Smooth muscle cell (in vitro differentiated cells): Measurements from ENCODE around the gene ATP6V1C2. TPM values are rescaled to one million over a fixed set of nuclear protein-coding genes. Genes with fewer than 3 reads are reported as not detected.

Source experiments
- DNase-seq: peaks from one replicate; lab custom pipeline; 2025; ENCODE audit not compliant: unreplicated experiment; lab: John Stamatoyannopoulos, UW
- H2AFZ ChIP-seq: fragments of 200-600 bp; sonication (generic); 2 replicates; pipeline ENCODE4 v1.6.0; 2016; ENCODE audit warnings: antibody characterized with exemption, low read depth, mild to moderate bottlenecking
- H3F3A ChIP-seq: fragments of 200-600 bp; sonication (generic); 2 replicates; pipeline ENCODE4 v1.6.0; 2017; ENCODE audit warnings: antibody characterized with exemption, low read depth
- H3K27ac ChIP-seq: fragments of 200-600 bp; sonication (generic); 2 replicates; pipeline ENCODE4 v1.5.1; 2016; ENCODE audit warnings: low read depth, mild to moderate bottlenecking
- H3K27me3 ChIP-seq: fragments of 200-600 bp; sonication (generic); 2 replicates; pipeline ENCODE4 v1.6.1; 2016; ENCODE audit warnings: low read depth, mild to moderate bottlenecking
- H3K36me3 ChIP-seq: fragments of 200-600 bp; sonication (generic); 2 replicates; pipeline ENCODE4 v1.5.1; 2016; ENCODE audit warnings: low read depth
- H3K4me1 ChIP-seq: fragments of 200-600 bp; sonication (generic); 2 replicates; pipeline ENCODE4 v1.5.1; 2016; ENCODE audit warnings: low read depth
- H3K4me2 ChIP-seq: fragments of 200-600 bp; sonication (generic); 2 replicates; pipeline ENCODE4 v1.6.0; 2016; ENCODE audit warnings: mild to moderate bottlenecking
- H3K4me3 ChIP-seq: fragments of 200-600 bp; sonication (generic); 2 replicates; pipeline ENCODE4 v1.5.1; 2016; ENCODE audit warnings: mild to moderate bottlenecking
- H3K79me2 ChIP-seq: fragments of 200-600 bp; sonication (generic); 2 replicates; pipeline ENCODE4 v1.6.0; 2016; ENCODE audit warnings: low read depth, mild to moderate bottlenecking
- H3K9ac ChIP-seq: fragments of 200-600 bp; sonication (generic); 2 replicates; pipeline ENCODE4 v1.6.0; 2016; ENCODE audit warnings: low read depth
- H3K9me3 ChIP-seq: fragments of 200-600 bp; sonication (generic); replicated peaks from 2 replicates; pipeline ENCODE4 v1.5.1; 2016; ENCODE audit warnings: low read depth
- H4K20me1 ChIP-seq: fragments of 200-600 bp; sonication (generic); 2 replicates; pipeline ENCODE4 v1.6.0; 2016; ENCODE audit warnings: low read depth
- WGBS: methylation state at CpG from one replicate; pipeline ENCODE4 v1.1.7; 2016; ENCODE audit warnings: low lambda C conversion rate; 5-methylcytosine and 5-hydroxymethylcytosine counted together
- polyA plus RNA-seq: library from polyadenylated mRNA; unstranded; fragments of >200 nt; fragmentation: Nextera tagmentation; extraction: Ambion mirVana; gene quantifications from 2 replicates; pipeline ENCODE4 v1.2.1, GENCODE V29; 2016
- total RNA-seq: library from RNA; depleted of rRNA; stranded (reverse); fragments of >200 nt; gene quantifications from 2 replicates; pipeline ENCODE4 v1.2.3, GENCODE V29; 2014
- TF ChIP-seq, protein P1 (sequence below): fragments of 200-600 bp; sonication (generic); IDR thresholded peaks from 2 replicates; pipeline ENCODE4 v1.5.1; 2017; ENCODE audit warnings: borderline replicate concordance, mild to moderate bottlenecking, antibody characterized with exemption; ENCODE audit not compliant: insufficient read depth, poor library complexity, severe bottlenecking

Gene ATP6V1C2
- total and polyA plus RNA-seq, 2 experiments from 2014 or later, result 0.53 to 1.5 TPM

DNA sequence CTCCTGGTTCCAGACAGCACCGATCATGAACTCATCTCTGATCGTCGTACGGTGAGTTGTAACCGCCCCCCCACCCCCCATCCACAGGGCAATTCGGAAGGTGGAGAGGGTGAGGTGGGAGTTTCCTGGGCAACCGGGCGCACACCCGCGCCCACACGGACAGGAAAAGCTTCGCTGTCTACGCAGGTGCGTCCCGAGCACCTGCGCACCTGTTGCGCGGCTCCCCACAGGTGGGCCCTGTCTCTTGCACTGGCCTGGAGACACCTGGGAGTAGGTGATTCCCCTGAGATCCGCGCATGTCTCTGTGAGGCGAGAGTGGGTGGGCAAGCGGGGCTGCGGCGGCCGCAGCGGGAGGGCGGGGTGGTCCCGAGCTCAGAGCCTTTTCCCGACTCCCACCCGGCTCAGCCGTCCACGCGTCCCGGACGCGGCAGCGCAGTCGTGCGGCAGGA lies 459 bp upstream of the ATP6V1C2 start:
- peaks cover 91% of the 10 kb centered on the region for H3K27me3 ChIP-seq
- H3K4me3 ChIP-seq, result peak overlapping the region; percentile 48
- no peak overlapping the region for H2AFZ ChIP-seq
- no peaks in the 10 kb centered on the region for H3K79me2 ChIP-seq
- no peak overlapping the region for H3K9ac ChIP-seq
- 15% methylated on average over 26 of the region's 39 CpGs for WGBS
- TF ChIP-seq, protein P1, sequence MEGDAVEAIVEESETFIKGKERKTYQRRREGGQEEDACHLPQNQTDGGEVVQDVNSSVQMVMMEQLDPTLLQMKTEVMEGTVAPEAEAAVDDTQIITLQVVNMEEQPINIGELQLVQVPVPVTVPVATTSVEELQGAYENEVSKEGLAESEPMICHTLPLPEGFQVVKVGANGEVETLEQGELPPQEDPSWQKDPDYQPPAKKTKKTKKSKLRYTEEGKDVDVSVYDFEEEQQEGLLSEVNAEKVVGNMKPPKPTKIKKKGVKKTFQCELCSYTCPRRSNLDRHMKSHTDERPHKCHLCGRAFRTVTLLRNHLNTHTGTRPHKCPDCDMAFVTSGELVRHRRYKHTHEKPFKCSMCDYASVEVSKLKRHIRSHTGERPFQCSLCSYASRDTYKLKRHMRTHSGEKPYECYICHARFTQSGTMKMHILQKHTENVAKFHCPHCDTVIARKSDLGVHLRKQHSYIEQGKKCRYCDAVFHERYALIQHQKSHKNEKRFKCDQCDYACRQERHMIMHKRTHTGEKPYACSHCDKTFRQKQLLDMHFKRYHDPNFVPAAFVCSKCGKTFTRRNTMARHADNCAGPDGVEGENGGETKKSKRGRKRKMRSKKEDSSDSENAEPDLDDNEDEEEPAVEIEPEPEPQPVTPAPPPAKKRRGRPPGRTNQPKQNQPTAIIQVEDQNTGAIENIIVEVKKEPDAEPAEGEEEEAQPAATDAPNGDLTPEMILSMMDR, result no peak
- no peaks in the 10 kb centered on the region for H4K20me1 ChIP-seq
- DNase-seq, result no peak
- no peaks in the 10 kb centered on the region for H3K36me3 ChIP-seq
- H3K4me2 ChIP-seq, result peak overlapping the region; percentile 83
- peaks cover 14% of the 10 kb centered on the region for H3K4me1 ChIP-seq
- no peaks in the 10 kb centered on the region for H3K9me3 ChIP-seq
- H3K27ac ChIP-seq, result no peak overlapping the region
- peaks cover 3% of the 10 kb centered on the region for H3F3A ChIP-seq

- Histone ChIP-seq H3K4me2 (peak overlapping the region; percentile 83), H3K4me3 (no peak overlapping the region)
These were observed 909 bp downstream of the ATP6V1C2 start for GRCh38 chr2:10722252-10722825.

DNA sequence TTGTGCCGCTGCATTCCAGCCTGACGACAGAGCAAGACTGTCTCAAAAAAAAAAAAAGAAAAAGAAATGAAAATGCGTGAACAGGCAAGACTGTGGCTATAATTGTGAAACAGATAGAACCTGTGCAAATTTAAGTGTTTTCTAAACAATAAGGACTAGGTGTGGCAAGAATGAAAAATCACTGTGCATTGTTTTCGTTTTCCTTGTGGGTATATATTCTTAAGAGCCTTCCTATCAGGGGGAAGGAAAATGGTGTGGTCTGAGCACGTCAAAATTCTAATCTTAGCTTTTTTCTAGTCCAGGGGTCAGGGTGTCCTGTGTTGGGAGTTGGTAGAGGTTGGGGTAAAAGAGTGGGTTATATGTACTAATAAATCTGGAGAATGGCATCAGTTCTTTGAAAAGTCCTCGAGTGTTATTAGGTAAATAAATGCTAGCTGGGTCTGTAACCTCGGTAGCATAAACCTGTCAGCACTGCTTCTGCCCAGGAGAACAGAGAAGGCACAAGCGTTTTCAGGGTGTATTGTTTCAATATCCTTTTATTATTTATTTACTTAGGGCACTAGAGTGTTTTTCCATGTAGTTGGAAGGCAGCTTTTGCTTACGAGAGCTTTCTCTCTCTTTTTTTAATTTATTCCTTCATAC lies 11.6 kb downstream of the ATP6V1C2 start:
- Histone ChIP-seq H3K27ac (no peak overlapping the region), H3K36me3 (no peaks in the 10 kb centered on the region), H3F3A (no peaks in the 10 kb centered on the region), H3K9me3 (no peaks in the 10 kb centered on the region), H3K4me1 (no peaks in the 10 kb centered on the region), H3K9ac (no peak overlapping the region), H4K20me1 (no peaks in the 10 kb centered on the region), H3K27me3 (no peaks in the 10 kb centered on the region), H3K4me2 (no peak overlapping the region), H3K79me2 (no peaks in the 10 kb centered on the region), H3K4me3 (no peak overlapping the region), H2AFZ (no peak overlapping the region)
- DNase-seq, result no peak
- WGBS, result 82% methylated on average over 9 of the region's 9 CpGs
- TF ChIP-seq, protein P1, result no peak

More at GRCh38 chr2:10722252-10722825, 909 bp downstream of the ATP6V1C2 start:
- Histone ChIP-seq H3K4me1 (peaks cover 14% of the 10 kb centered on the region), H3K9me3 (no peaks in the 10 kb centered on the region), H3K9ac (no peak overlapping the region), H4K20me1 (no peaks in the 10 kb centered on the region), H2AFZ (no peak overlapping the region), H3K27ac (no peak overlapping the region), H3F3A (peaks cover 3% of the 10 kb centered on the region), H3K36me3 (no peaks in the 10 kb centered on the region), H3K27me3 (peaks cover 91% of the 10 kb centered on the region), H3K79me2 (no peaks in the 10 kb centered on the region)
- DNase-seq, result no peak
- TF ChIP-seq, protein P1, result no peak
- WGBS, result 34% methylated on average over 7 of the region's 7 CpGs

GRCh38 chr2:10733566-10733925 lies 12.1 kb downstream of the ATP6V1C2 start:
- H3F3A ChIP-seq, result no peaks in the 10 kb centered on the region
- 76% methylated on average over 6 of the region's 6 CpGs for WGBS

More at GRCh38 chr2:10733566-10733925, 12.1 kb downstream of the ATP6V1C2 start:
- H3K4me3 ChIP-seq, result no peak overlapping the region
- H2AFZ ChIP-seq, result no peak overlapping the region
- TF ChIP-seq, protein P1, result no peak
- no peaks in the 10 kb centered on the region for H3K36me3 ChIP-seq
- H3K79me2 ChIP-seq, result no peaks in the 10 kb centered on the region
- no peaks in the 10 kb centered on the region for H3K27me3 ChIP-seq
- no peak overlapping the region for H3K4me2 ChIP-seq
- no peaks in the 10 kb centered on the region for H3K9me3 ChIP-seq
- DNase-seq, result no peak
- no peaks in the 10 kb centered on the region for H3K4me1 ChIP-seq
- H4K20me1 ChIP-seq, result no peaks in the 10 kb centered on the region
- no peak overlapping the region for H3K9ac ChIP-seq
- no peak overlapping the region for H3K27ac ChIP-seq
